Ovary (tissue), 3 donors: Measurements from ENCODE around the gene C11orf68.

Experiments
- CTCF ChIP-seq, 3 donors: fragments of 450-650 bp in 2 of 3; fragments of 200-600 bp in 1 of 3; IDR thresholded peaks; one replicate each; pipeline versions ENCODE4 v1.5.1 to v1.8.0; 2016 to 2022; ENCODE audit warnings: antibody characterized with exemption in 3 of 3, mild to moderate bottlenecking in 1 of 3
- EP300 ChIP-seq: sonication (generic); formaldehyde crosslinking; IDR thresholded peaks from one replicate; pipeline ENCODE4 v1.6.1; 2017; ENCODE audit warnings: antibody characterized with exemption
- POLR2A ChIP-seq: fragments of 450-650 bp; IDR thresholded peaks from one replicate; pipeline ENCODE4 v1.6.1; 2017; ENCODE audit warnings: antibody characterized with exemption, mild to moderate bottlenecking, moderate library complexity
- donor health status: DM: no; HTN: no; CAD: no.

GRCh38 chr11:65952052-65952521 lies 33.2 kb upstream of the C11orf68 start:
- TF ChIP-seq EP300 (no peak), CTCF (IDR thresholded peaks at IDR 0.05) (no peak), POLR2A (no peak)
